ENCODE measurements around the gene GUCA2A. TPM values are rescaled to one million over a fixed set of nuclear protein-coding genes. Genes with fewer than 3 reads are reported as not detected.

The GUCA2A gene
- total RNA-seq, 1 donor from 2014 or later = not detected

GRCh38 chr1:42189931-42190853 lies 25.6 kb upstream of the GUCA2A start:
- H3K9me3 ChIP-seq (replicated peaks) = no peaks in the 10 kb centered on the region
- no peak for DNase-seq
- H3K4me1 ChIP-seq = peaks cover 3% of the 10 kb centered on the region
- no peak overlapping the region for H3K27ac ChIP-seq (replicated peaks)
- TF ChIP-seq CTCF (IDR thresholded peaks at IDR 0.05; ENCODE audit: borderline replicate concordance) = no peak
- H3K4me3 ChIP-seq = no peak overlapping the region
- peaks cover 63% of the 10 kb centered on the region for H3K36me3 ChIP-seq
- no peaks in the 10 kb centered on the region for H3K27me3 ChIP-seq (ENCODE audit: low read depth)
- intact Hi-C loops (cut with micrococcal nuclease) = no loop called here

- no peaks in the 10 kb centered on the region for H3K27me3 ChIP-seq (ENCODE audit: low read depth)
These were observed 21.6 kb upstream of the GUCA2A start for GRCh38 chr1:42186152-42186551.

GRCh38 chr1:42184616-42185015 lies 20.1 kb upstream of the GUCA2A start:
- Histone ChIP-seq H3K4me1 (peaks cover 7% of the 10 kb centered on the region), H3K36me3 (peaks cover 50% of the 10 kb centered on the region), H3K9me3 (replicated peaks) (no peaks in the 10 kb centered on the region), H3K27ac (replicated peaks) (no peak overlapping the region), H3K4me3 (no peak overlapping the region), H3K27me3 (ENCODE audit: low read depth) (no peaks in the 10 kb centered on the region)
- no peak for TF ChIP-seq CTCF (IDR thresholded peaks at IDR 0.05; ENCODE audit: borderline replicate concordance)
- DNase-seq = no peak
- intact Hi-C loops (cut with micrococcal nuclease) = no loop called here

More at GRCh38 chr1:42186152-42186551, 21.6 kb upstream of the GUCA2A start:
- DNase-seq = no peak
- TF ChIP-seq CTCF (IDR thresholded peaks at IDR 0.05; ENCODE audit: borderline replicate concordance) = no peak
- Histone ChIP-seq H3K4me1 (no peaks in the 10 kb centered on the region), H3K27ac (replicated peaks) (no peak overlapping the region), H3K36me3 (peaks cover 59% of the 10 kb centered on the region), H3K4me3 (no peak overlapping the region), H3K9me3 (replicated peaks) (no peaks in the 10 kb centered on the region)
- intact Hi-C loops (cut with micrococcal nuclease) = no loop called here

GRCh38 chr1:42183957-42184268 lies 19.4 kb upstream of the GUCA2A start:
- DNase-seq = no peak
- TF ChIP-seq CTCF (IDR thresholded peaks at IDR 0.05; ENCODE audit: borderline replicate concordance) = no peak
- Histone ChIP-seq H3K4me3 (no peak overlapping the region), H3K9me3 (replicated peaks) (no peaks in the 10 kb centered on the region), H3K27me3 (ENCODE audit: low read depth) (no peaks in the 10 kb centered on the region), H3K27ac (replicated peaks) (no peak overlapping the region), H3K4me1 (peaks cover 14% of the 10 kb centered on the region), H3K36me3 (peaks cover 47% of the 10 kb centered on the region)
- intact Hi-C loops (cut with micrococcal nuclease) = no loop called here

GRCh38 chr1:42183210-42183956 lies 18.8 kb upstream of the GUCA2A start:
- Histone ChIP-seq H3K27ac (replicated peaks) (no peak overlapping the region), H3K9me3 (replicated peaks) (no peaks in the 10 kb centered on the region), H3K36me3 (peaks cover 44% of the 10 kb centered on the region), H3K27me3 (ENCODE audit: low read depth) (no peaks in the 10 kb centered on the region), H3K4me1 (peaks cover 19% of the 10 kb centered on the region), H3K4me3 (no peak overlapping the region)
- no peak for TF ChIP-seq CTCF (IDR thresholded peaks at IDR 0.05; ENCODE audit: borderline replicate concordance)
- intact Hi-C loops (cut with micrococcal nuclease) = no loop called here
- DNase-seq = no peak
